Cardiac fibroblast (primary cell): ENCODE results near the gene AAGAB.

Experiments
- DNase-seq, 2 donors: peaks; one replicate each; pipeline versions ENCODE4 v3.0.0 to v3.0.0-alpha.2; 2010; ENCODE audit warnings: low read depth in 2 of 2
- H3K4me3 ChIP-seq, 2 donors: replicated peaks in 1 of 2; 1 replicate in 1 of 2; 2 replicates in 1 of 2; pipeline ENCODE4 v1.5.1; 2011; ENCODE audit warnings: low read depth in 2 of 2, low read length in 2 of 2, mild to moderate bottlenecking in 2 of 2, moderate library complexity in 1 of 2
- TF ChIP-seq, protein P1 (sequence below): IDR thresholded peaks from one replicate; pipeline ENCODE4 v1.5.1; 2011; ENCODE audit warnings: low read depth, mild to moderate bottlenecking, low read length, inconsistent platforms

The AAGAB gene

DNA sequence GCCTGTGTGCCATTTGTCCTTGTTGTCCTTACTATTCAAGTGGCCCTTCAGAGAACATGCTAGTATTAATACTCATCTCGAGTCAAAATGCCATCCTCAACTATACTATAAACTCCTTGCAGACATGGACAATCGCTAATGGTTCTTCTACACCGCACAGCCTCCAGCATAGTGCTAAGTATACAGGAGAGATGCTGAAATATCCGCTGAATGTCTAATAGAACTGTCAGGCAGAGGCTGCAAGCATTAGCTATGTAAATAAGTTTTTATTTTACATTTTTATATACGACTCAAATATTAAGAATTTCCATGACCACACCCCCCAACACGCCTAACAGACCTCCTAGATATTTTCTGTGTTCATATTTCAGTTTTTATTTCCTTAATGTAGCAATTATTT lies 39.4 kb downstream of the AAGAB start:
- TF ChIP-seq, protein P1, sequence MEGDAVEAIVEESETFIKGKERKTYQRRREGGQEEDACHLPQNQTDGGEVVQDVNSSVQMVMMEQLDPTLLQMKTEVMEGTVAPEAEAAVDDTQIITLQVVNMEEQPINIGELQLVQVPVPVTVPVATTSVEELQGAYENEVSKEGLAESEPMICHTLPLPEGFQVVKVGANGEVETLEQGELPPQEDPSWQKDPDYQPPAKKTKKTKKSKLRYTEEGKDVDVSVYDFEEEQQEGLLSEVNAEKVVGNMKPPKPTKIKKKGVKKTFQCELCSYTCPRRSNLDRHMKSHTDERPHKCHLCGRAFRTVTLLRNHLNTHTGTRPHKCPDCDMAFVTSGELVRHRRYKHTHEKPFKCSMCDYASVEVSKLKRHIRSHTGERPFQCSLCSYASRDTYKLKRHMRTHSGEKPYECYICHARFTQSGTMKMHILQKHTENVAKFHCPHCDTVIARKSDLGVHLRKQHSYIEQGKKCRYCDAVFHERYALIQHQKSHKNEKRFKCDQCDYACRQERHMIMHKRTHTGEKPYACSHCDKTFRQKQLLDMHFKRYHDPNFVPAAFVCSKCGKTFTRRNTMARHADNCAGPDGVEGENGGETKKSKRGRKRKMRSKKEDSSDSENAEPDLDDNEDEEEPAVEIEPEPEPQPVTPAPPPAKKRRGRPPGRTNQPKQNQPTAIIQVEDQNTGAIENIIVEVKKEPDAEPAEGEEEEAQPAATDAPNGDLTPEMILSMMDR: no peak
- H3K4me3 ChIP-seq: no peak overlapping the region
- no peak for DNase-seq

DNA sequence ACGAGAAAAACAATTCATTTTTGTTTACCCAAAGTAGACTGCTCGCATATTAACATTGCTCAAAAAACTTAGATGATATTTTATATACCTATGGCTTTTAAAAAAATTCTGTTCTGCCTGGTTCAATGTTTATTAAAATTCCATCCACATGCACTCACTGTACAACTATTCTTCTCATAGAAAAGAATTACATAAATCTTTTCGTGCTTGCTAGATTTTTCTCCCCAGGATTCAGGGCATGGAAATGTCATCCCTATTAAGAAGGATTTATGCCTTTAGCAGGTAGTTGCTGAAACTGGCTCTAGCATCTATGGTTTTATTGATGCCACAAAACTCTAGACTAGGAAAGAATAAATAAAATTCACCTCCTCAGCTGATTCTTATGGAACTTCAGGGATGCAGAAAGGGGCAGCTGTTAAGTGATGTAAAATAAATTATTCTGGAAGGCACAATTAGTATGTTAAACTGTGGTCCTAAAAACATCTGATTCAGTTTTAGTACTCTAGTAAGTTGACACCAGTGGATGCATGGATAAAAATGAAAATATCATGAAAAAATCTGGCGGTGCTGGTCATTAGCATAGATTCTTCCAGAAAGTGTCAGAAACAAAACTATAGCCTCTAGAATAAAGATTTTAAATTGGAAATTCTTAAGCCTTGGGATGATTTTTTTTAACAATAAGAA lies 41.6 kb downstream of the AAGAB start:
- no peak for DNase-seq
- H3K4me3 ChIP-seq: no peak overlapping the region
- TF ChIP-seq, protein P1: no peak

DNA sequence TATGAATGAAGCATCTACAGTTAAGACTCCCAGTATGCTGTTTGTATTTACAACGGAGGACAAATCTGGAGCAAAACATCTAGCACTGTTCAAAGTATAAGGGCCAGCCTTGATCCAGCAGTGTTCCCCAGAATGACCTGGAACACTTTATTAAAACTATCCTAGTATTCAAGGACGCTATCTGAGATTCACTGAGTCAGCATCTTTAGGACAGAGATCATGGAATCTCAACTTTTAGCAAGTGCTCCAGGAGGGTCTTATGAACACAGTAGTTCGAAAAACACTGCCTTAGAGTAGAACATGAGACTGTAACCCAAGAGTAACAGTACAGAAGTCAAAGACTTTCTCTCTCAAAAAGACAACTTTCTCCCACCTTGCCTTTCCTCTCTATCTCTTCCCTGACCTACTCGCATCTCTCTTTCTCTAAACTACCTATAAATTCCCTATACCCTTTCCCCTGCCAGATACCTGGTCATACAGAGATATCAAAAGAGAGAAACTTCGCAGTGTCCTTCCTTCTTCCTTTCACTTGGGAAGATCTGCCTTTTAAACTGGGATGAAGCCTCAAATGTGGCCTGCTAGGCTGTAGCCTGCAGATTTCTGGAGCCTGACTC lies 43.8 kb downstream of the AAGAB start:
- H3K4me3 ChIP-seq: no peak overlapping the region
- TF ChIP-seq, protein P1: no peak
- DNase-seq: no peak

DNA sequence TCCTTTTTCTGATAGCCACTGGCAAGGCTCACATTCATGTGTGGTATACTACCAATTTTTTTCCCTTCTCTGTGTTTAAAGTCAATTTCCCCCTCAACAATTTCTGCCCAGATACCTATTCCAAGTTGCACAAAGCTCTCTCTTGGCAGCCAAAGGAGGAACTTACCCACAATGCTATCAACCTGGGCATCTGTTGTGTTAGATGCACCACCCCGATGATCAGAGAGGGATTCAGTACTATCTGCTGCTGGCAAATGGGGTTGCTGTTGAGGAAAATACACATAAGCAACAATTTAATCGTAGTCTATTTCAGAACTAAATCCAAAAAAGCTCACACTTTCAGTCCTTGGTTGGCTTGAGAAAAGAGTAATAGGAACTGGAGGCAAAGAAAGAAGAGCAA lies 46.1 kb downstream of the AAGAB start:
- no peak for DNase-seq
- no peak overlapping the region for H3K4me3 ChIP-seq
- TF ChIP-seq, protein P1: no peak

DNA sequence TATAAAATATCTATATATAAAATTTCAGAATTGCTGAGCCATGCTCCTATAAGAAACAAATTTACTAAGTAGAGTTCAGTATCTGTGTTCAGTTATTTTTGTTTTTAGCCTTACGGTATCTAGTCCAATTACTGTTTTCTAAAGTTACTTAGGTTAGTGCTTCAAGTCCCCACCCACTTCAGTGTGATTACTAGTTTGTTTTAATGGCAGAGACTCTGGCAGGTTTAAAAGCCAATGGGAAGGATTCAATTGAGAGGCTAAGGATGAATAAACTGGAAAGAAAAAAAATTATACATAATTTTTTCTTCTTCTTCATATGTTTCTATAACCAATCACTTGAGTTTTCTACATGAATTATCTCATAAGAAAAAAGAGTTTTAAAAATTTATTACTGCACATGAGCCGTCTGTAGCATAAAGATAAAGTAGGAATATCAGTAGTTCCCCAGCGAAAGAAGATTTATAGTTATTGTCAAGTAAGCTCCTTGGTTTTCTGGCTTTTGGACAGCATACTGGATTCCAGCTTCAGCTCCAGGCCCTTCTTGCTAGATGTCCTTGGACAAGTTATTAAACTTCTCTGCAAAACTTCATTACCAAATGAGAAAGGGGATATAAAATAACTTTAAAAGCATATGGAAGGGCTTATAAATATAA lies 46.8 kb downstream of the AAGAB start:
- no peak overlapping the region for H3K4me3 ChIP-seq
- TF ChIP-seq, protein P1: no peak
- DNase-seq: no peak

DNA sequence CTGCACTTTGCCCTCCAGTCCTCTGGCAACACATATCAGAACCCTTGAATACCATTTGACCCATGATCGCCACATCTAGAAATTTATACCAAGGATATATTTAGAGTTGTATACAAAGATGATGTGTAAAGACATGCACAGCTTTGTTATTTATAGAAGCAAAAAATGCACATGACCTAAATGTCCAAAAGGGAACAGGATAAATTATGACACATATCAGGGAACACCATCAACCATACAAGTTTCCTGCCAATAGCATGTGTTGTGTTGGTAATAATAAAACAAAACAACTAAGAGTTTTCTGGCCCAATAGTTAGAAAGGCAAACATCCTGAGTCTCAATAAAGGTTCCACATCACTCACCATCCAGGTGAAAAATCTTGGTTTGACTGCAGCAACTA lies 51.5 kb downstream of the AAGAB start:
- no peak for DNase-seq
- TF ChIP-seq, protein P1: no peak

More for the DNA sequence above, 51.5 kb downstream of the AAGAB start:
- H3K4me3 ChIP-seq: no peak overlapping the region
